H1 (cell line): ENCODE measurements around the gene HOXD10. TPM values are rescaled to one million over a fixed set of nuclear protein-coding genes. Genes with fewer than 3 reads are reported as not detected.

Experiments used
- CTCF ChIA-PET: fragments of 300-600 bp; sonication (Branson Sonifier 250); formaldehyde crosslinking; loops from one replicate; lab custom pipeline; 2021; ENCODE audit not compliant: partially characterized antibody; lab: Charles Lee
- POLR2A ChIA-PET: fragments of 300-600 bp; sonication (Branson Sonifier 250); formaldehyde crosslinking; loops from one replicate; lab custom pipeline; 2021; ENCODE audit warnings: inconsistent platforms; ENCODE audit not compliant: partially characterized antibody; lab: Charles Lee
- DNase-seq, 2 experiments: peaks; one replicate each; pipeline versions ENCODE4 v3.0.0 to v3.0.0-alpha.2; 2010 to 2022; ENCODE audit warnings: low spot score in 2 of 2, low read depth in 1 of 2, mixed read lengths in 1 of 2
- FAIRE-seq: peaks from 2 replicates; lab custom pipeline; 2011; peaks lifted over from hg19 to GRCh38; lab: Jason Lieb, UNC
- H2AFZ ChIP-seq: 2 replicates; pipeline ENCODE4 v1.8.1; 2012; ENCODE audit warnings: low read length, inconsistent platforms
- H2AK5ac ChIP-seq: 2 replicates; pipeline ENCODE4 v1.6.1; 2013; ENCODE audit warnings: low read depth, low read length
- H2BK120ac ChIP-seq: replicated peaks from 2 replicates; pipeline ENCODE3; 2013; ENCODE audit warnings: low read depth, low read length, inconsistent platforms
- H2BK12ac ChIP-seq: 2 replicates; pipeline ENCODE4 v1.6.1; 2013; ENCODE audit warnings: low read depth, low read length
- H2BK15ac ChIP-seq: 2 replicates; pipeline ENCODE4 v1.6.1; 2013; ENCODE audit warnings: low read length
- H2BK20ac ChIP-seq: 2 replicates; pipeline ENCODE4 v1.6.1; 2013; ENCODE audit warnings: low read length
- H2BK5ac ChIP-seq: 2 replicates; pipeline ENCODE4 v1.6.1; 2013; ENCODE audit warnings: low read depth, low read length
- H3K14ac ChIP-seq: 2 replicates; pipeline ENCODE4 v1.6.1; 2013; ENCODE audit warnings: inconsistent platforms; ENCODE audit not compliant: insufficient read length
- H3K18ac ChIP-seq: 2 replicates; pipeline ENCODE4 v1.6.1; 2013; ENCODE audit warnings: low read length; ENCODE audit errors: extremely low read depth
- H3K23ac ChIP-seq: 2 replicates; pipeline ENCODE4 v1.6.1; 2013; ENCODE audit warnings: inconsistent platforms; ENCODE audit not compliant: insufficient read length
- H3K23me2 ChIP-seq: 2 replicates; pipeline ENCODE4 v1.6.1; 2013; ENCODE audit warnings: low read depth, low read length
- H3K27ac ChIP-seq: 2 replicates; pipeline ENCODE4 v1.6.1; 2011; ENCODE audit warnings: low read depth, low read length, inconsistent platforms
- H3K27me3 ChIP-seq, 4 experiments: replicated peaks in 1 of 4; 1 replicate in 1 of 4; 2 replicates in 3 of 4; pipeline versions ENCODE4 v1.6.1 to v1.8.1; 2011 to 2013; ENCODE audit warnings: low read length in 3 of 4, mild to moderate bottlenecking in 3 of 4, inconsistent platforms in 2 of 4, mixed read lengths in 2 of 4, moderate library complexity in 1 of 4; ENCODE audit not compliant: control insufficient read depth in 3 of 4, insufficient read depth in 3 of 4; ENCODE audit errors: extremely low read depth in 1 of 4
- H3K36me3 ChIP-seq, 4 experiments: 2 replicates each; pipeline versions ENCODE4 v1.6.1 to v1.8.1; 2011 to 2013; ENCODE audit warnings: mild to moderate bottlenecking in 4 of 4, low read length in 3 of 4, moderate library complexity in 2 of 4, control low read depth in 1 of 4, inconsistent platforms in 1 of 4; ENCODE audit not compliant: insufficient read depth in 4 of 4, control insufficient read depth in 2 of 4
- H3K4ac ChIP-seq: replicated peaks from 2 replicates; pipeline ENCODE3; 2013; ENCODE audit warnings: low read length, low read depth, mixed read lengths, inconsistent platforms; ENCODE audit not compliant: insufficient read length
- H3K4me1 ChIP-seq, 4 experiments: replicated peaks in 1 of 4; 1 replicate in 1 of 4; 2 replicates in 3 of 4; pipeline versions ENCODE4 v1.6.1 to v1.8.1; 2011 to 2013; ENCODE audit warnings: low read length in 3 of 4, inconsistent platforms in 2 of 4, mixed read lengths in 1 of 4; ENCODE audit not compliant: insufficient read depth in 4 of 4, control insufficient read depth in 3 of 4
- H3K4me2 ChIP-seq, 2 experiments: 2 replicates each; pipeline versions ENCODE4 v1.6.1 to v1.8.1; 2011 to 2013; ENCODE audit warnings: low read depth in 2 of 2, low read length in 2 of 2, control low read depth in 1 of 2, inconsistent platforms in 1 of 2, mild to moderate bottlenecking in 1 of 2; ENCODE audit not compliant: insufficient read depth in 1 of 2
- H3K4me3 ChIP-seq, 4 experiments: fragments of 200-600, 300-600 bp in 1 of 4; sonication (generic), shearing (Covaris generic), sonication (Bioruptor Twin) in 1 of 4; 2 replicates each; pipeline versions ENCODE4 v1.5.1 to v1.8.1; 2011 to 2016; ENCODE audit warnings: low read length in 4 of 4, low read depth in 3 of 4, control low read depth in 2 of 4, inconsistent platforms in 2 of 4, mild to moderate bottlenecking in 2 of 4, mixed read lengths in 1 of 4, moderate library complexity in 1 of 4; ENCODE audit not compliant: insufficient read depth in 2 of 4; ENCODE audit errors: extremely low read depth in 1 of 4
- H3K56ac ChIP-seq: replicated peaks from 2 replicates; pipeline ENCODE3; 2013; ENCODE audit warnings: low read depth, mild to moderate bottlenecking, mixed read lengths, low read length, inconsistent platforms; ENCODE audit not compliant: insufficient read length
- H3K79me1 ChIP-seq: 2 replicates; pipeline ENCODE4 v1.6.1; 2013; ENCODE audit warnings: low read depth, low read length, control low read depth
- H3K79me2 ChIP-seq, 2 experiments: 2 replicates each; pipeline versions ENCODE4 v1.6.1 to v1.8.1; 2012 to 2013; ENCODE audit warnings: low read length in 2 of 2, mild to moderate bottlenecking in 2 of 2, inconsistent platforms in 1 of 2; ENCODE audit not compliant: insufficient read depth in 2 of 2, control insufficient read depth in 1 of 2
- H3K9ac ChIP-seq, 4 experiments: replicated peaks in 1 of 4; 1 replicate in 1 of 4; 2 replicates in 3 of 4; pipeline versions ENCODE4 v1.6.1 to v1.8.1; 2011 to 2013; ENCODE audit warnings: low read depth in 3 of 4, low read length in 3 of 4, control low read depth in 2 of 4, mild to moderate bottlenecking in 2 of 4, moderate library complexity in 2 of 4, inconsistent platforms in 1 of 4; ENCODE audit errors: extremely low read depth in 1 of 4
- H3K9me3 ChIP-seq, 2 experiments: 2 replicates each; pipeline versions ENCODE4 v1.6.1 to v1.8.1; 2012 to 2013; ENCODE audit warnings: mild to moderate bottlenecking in 2 of 2, moderate library complexity in 2 of 2, control low read depth in 1 of 2, inconsistent platforms in 1 of 2, low read depth in 1 of 2, low read length in 1 of 2, mixed read lengths in 1 of 2; ENCODE audit not compliant: insufficient read depth in 2 of 2
- H4K20me1 ChIP-seq, 2 experiments: replicated peaks in 1 of 2; 2 replicates each; pipeline versions ENCODE3 to v1.8.1; 2011 to 2013; ENCODE audit warnings: inconsistent platforms in 2 of 2, low read length in 2 of 2, mild to moderate bottlenecking in 1 of 2; ENCODE audit not compliant: insufficient read depth in 2 of 2, control insufficient read depth in 1 of 2
- H4K5ac ChIP-seq: 2 replicates; pipeline ENCODE4 v1.6.1; 2013; ENCODE audit warnings: low read length, low read depth, mixed read lengths, inconsistent platforms; ENCODE audit not compliant: insufficient read length
- H4K8ac ChIP-seq: 2 replicates; pipeline ENCODE4 v1.8.0; 2013; ENCODE audit warnings: mild to moderate bottlenecking, moderate library complexity, low read length, inconsistent platforms; ENCODE audit not compliant: insufficient read depth; ENCODE audit errors: extremely low read depth
- H4K91ac ChIP-seq: replicated peaks from 2 replicates; pipeline ENCODE3; 2013; ENCODE audit warnings: low read length, mixed read lengths, inconsistent platforms; ENCODE audit not compliant: insufficient read length
- ASH2L ChIP-seq: fragments of 200-600, 300-600 bp; sonication (generic); IDR thresholded peaks from one replicate; pipeline ENCODE4 v1.7.1; 2017; ENCODE audit warnings: low read length
- CBX8 ChIP-seq: fragments of 300-800, 300-1000 bp; sonication (generic); IDR thresholded peaks from 2 replicates; pipeline ENCODE4 v1.7.1; 2016; ENCODE audit warnings: low read depth, low read length, borderline replicate concordance
- EZH2 ChIP-seq: fragments of 200-600 bp; sonication (generic); IDR thresholded peaks from 2 replicates; pipeline ENCODE4 v1.7.1; 2012; ENCODE audit warnings: low read depth, mild to moderate bottlenecking, moderate library complexity, low read length, inconsistent platforms; ENCODE audit not compliant: severe bottlenecking
- KDM4A ChIP-seq: IDR thresholded peaks from one replicate; pipeline ENCODE4 v1.7.1; 2012; ENCODE audit warnings: low read depth, mild to moderate bottlenecking, moderate library complexity, low read length, inconsistent platforms; ENCODE audit not compliant: severe bottlenecking
- RNF2 ChIP-seq: fragments of 200-900, 300-1000 bp; sonication (generic); IDR thresholded peaks from 2 replicates; pipeline ENCODE4 v1.7.1; 2016; ENCODE audit warnings: borderline replicate concordance, low read depth, mild to moderate bottlenecking, antibody characterized with exemption, low read length; ENCODE audit not compliant: poor library complexity, severe bottlenecking; ENCODE audit errors: missing control alignments
- SIRT6 ChIP-seq: IDR thresholded peaks from one replicate; pipeline ENCODE4 v1.7.1; 2012; ENCODE audit warnings: low read length, inconsistent platforms
- SUZ12 ChIP-seq: fragments of 200-600 bp; sonication (generic); IDR thresholded peaks from 2 replicates; pipeline ENCODE4 v1.6.1; 2012; ENCODE audit warnings: mild to moderate bottlenecking, inconsistent platforms, low read length, moderate library complexity, mixed read lengths
- WGBS, 2 experiments: shearing (Covaris generic) in 1 of 2; methylation state at CpG; one replicate each; pipeline versions ENCODE4 v1.1.6 to v1.1.7; 2013 to 2015; ENCODE audit warnings: low lambda C conversion rate in 2 of 2, mixed read lengths in 2 of 2, inconsistent platforms in 1 of 2, low coverage in 1 of 2, missing lambda C conversion rate in 1 of 2; ENCODE audit not compliant: insufficient replicate concordance in 2 of 2, insufficient coverage in 1 of 2, insufficient read length in 1 of 2; ENCODE audit errors: extremely low coverage in 1 of 2, missing lambda C conversion rate in 1 of 2; 5-methylcytosine and 5-hydroxymethylcytosine counted together
- polyA plus RNA-seq, 7 experiments: library from polyadenylated mRNA; depleted of rRNA in 3 of 7; stranded (reverse) in 5 of 7; unstranded in 2 of 7; fragments of >200 nt in 5 of 7; fragments of 200-250 nt in 2 of 7; gene quantifications; 1 replicate in 5 of 7; 2 replicates in 1 of 7; 4 replicates in 1 of 7; pipeline versions ENCODE4 v1.2.1 to v1.2.3, GENCODE V29; 2011 to 2013; ENCODE audit warnings: missing spikeins in 2 of 7, mixed read lengths in 2 of 7
- total RNA-seq: library from RNA; stranded (reverse); fragmentation: NEBNext Ultra II Directional; extraction: Animal tissue kit (Norgen Biotek cat#: 25700); gene quantifications from 2 replicates; pipeline ENCODE4 v1.2.1, GENCODE V29; 2021
- TF ChIP-seq, protein P1 (sequence below): IDR thresholded peaks from 2 replicates; pipeline ENCODE4 v1.6.1; 2012; ENCODE audit warnings: inconsistent platforms
- TF ChIP-seq, protein P2 (sequence below): IDR thresholded peaks from 2 replicates; pipeline ENCODE4 v1.6.1; 2012; ENCODE audit warnings: inconsistent platforms

HOXD10 gene
- total and polyA plus RNA-seq, 2 of the 8 experiments (the other 6 are each of a cell fraction or from before 2014, with no cell fraction given), result not detected

DNA sequence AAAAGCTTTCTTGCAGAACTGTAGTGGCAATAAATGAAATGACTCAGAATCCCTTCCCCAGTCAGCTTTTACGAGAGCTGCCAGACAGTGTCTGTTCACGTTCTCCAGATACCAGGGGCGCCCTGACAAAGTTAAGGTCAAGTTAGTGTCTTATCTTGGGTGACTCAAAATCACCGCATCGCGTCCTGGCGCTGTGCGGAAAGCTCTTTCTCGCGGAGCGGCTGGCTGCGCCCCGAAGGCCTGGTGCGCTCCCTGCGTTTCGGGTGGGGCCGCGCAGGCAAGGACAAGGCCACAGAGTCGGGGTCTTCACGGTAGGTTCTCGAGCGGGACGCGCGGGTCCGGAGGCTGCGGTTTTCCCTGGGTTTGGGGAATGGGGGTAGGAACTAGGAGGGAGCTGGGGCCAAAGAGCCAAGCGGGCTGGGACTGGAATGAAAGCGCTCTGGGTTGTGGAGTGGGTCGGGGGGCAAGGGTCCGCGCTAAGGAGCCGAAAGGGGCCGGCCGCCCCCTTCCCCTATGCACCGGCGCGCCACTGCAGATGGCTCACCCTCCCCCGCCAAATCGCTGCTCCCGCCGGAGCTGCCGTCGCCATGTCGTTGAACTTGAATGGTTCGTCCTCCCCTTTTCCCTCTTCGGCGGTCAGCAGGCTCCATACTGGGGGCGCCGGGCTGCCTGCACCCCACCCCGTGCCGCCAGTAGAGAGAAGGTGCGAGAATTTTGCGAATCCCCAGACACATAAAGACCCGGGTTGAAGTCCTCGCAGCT lies 12.1 kb upstream of the HOXD10 start:
- no peaks in the 10 kb centered on the region for H3K79me2 ChIP-seq
- H3K79me1 ChIP-seq, result no peaks in the 10 kb centered on the region
- WGBS, 2 experiments, result 3% methylated on average over 42 of the region's 56 CpGs; no CpG with 5 or more reads in 1 of the 2 experiments
- H3K14ac ChIP-seq, result no peak overlapping the region
- H3K23ac ChIP-seq, result no peak overlapping the region
- no peak overlapping the region for H2BK20ac ChIP-seq
- FAIRE-seq (no peak), DNase-seq (no peak)
- H3K9ac ChIP-seq, result no peak overlapping the region
- H4K5ac ChIP-seq, result no peak overlapping the region
- H3K27me3 ChIP-seq, result peaks cover 98 to 99% (median 99%) of the 10 kb centered on the region in 4 experiments
- H3K4me1 ChIP-seq, result peaks cover 0 to 27% (median 14%) of the 10 kb centered on the region in 4 experiments; a peak in 6 of 7 replicates
- no peak overlapping the region for H3K27ac ChIP-seq
- H2BK15ac ChIP-seq, result no peak overlapping the region
- H3K4ac ChIP-seq, result no peak overlapping the region
- no peak overlapping the region for H2AFZ ChIP-seq
- H3K23me2 ChIP-seq, result 0 out of 2 replicates have a peak, but pooled peaks cover 2% of the 10 kb centered on the region
- H2AK5ac ChIP-seq, result no peak overlapping the region
- no peak overlapping the region for H2BK120ac ChIP-seq
- H2BK12ac ChIP-seq, result peak overlapping the region; percentile 94; the same call in 1 of the 2 replicates
- H3K4me3 ChIP-seq, result peak overlapping the region in 1 of 4 experiments; percentile 50; a peak in 2 of 8 replicates
- ChIA-PET POLR2A (interaction anchor here (0.6 to 2.5 kb wide), 5 partner anchors 8 to 83 kb away, joined by 3 to 12 read pairs (median 4); no protein-coding TSS in a partner anchor), CTCF (interaction anchor here (0.6 to 4.6 kb wide), 12 partner anchors 8 to 972 kb away, joined by 3 to 20 read pairs (median 7); partner anchors contain the start of gene HOXD10)
- no peak overlapping the region for H4K91ac ChIP-seq
- H3K18ac ChIP-seq, result peak overlapping the region; percentile 78
- peaks cover 0 to 4% (median 0%) of the 10 kb centered on the region in 4 experiments; a peak in 1 of 8 replicates for H3K36me3 ChIP-seq
- H3K9me3 ChIP-seq, result no peaks in the 10 kb centered on the region
- 0 out of 2 replicates have a peak overlapping the region, but pooled peaks have one; percentile 24 for H2BK5ac ChIP-seq
- H4K20me1 ChIP-seq, result peaks cover 10 to 46% of the 10 kb centered on the region in 2 experiments
- H3K56ac ChIP-seq, result no peak overlapping the region
- peak overlapping the region; percentile 42 to 62 for H3K4me2 ChIP-seq
- peak overlapping the region; percentile 79 for H4K8ac ChIP-seq
- TF ChIP-seq, protein P1, sequence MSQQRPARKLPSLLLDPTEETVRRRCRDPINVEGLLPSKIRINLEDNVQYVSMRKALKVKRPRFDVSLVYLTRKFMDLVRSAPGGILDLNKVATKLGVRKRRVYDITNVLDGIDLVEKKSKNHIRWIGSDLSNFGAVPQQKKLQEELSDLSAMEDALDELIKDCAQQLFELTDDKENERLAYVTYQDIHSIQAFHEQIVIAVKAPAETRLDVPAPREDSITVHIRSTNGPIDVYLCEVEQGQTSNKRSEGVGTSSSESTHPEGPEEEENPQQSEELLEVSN, result peak; percentile 15; the same call in 1 of the 2 replicates
- peak; percentile 77 for TF ChIP-seq KDM4A
- peak; percentile 96 for TF ChIP-seq RNF2
- TF ChIP-seq, protein P2, sequence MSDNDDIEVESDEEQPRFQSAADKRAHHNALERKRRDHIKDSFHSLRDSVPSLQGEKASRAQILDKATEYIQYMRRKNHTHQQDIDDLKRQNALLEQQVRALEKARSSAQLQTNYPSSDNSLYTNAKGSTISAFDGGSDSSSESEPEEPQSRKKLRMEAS, result peak; percentile 29; the same call in 1 of the 2 replicates
- peak; percentile 95 for TF ChIP-seq SUZ12
- TF ChIP-seq EZH2, result peak; percentile 96
- peak; percentile 85 for TF ChIP-seq ASH2L
- peak; percentile 95; the same call in 1 of the 2 replicates for TF ChIP-seq CBX8
- TF ChIP-seq SIRT6, result no peak
